Skeletal muscle satellite cell (primary cell): Measurements from ENCODE around the gene EPHA8.

Experiments
- H3K27me3 ChIP-seq: 2 replicates; pipeline ENCODE4 v1.7.0; 2013; ENCODE audit warnings: low read length; ENCODE audit not compliant: control insufficient read depth, insufficient read depth
- H3K36me3 ChIP-seq: 2 replicates; pipeline ENCODE4 v1.7.0; 2013; ENCODE audit warnings: mild to moderate bottlenecking, control low read depth, low read length; ENCODE audit not compliant: insufficient read depth
- H3K4me1 ChIP-seq: 2 replicates; pipeline ENCODE4 v1.7.0; 2013; ENCODE audit warnings: low read length; ENCODE audit not compliant: control insufficient read depth, insufficient read depth
- H3K4me2 ChIP-seq: 2 replicates; pipeline ENCODE4 v1.7.0; 2013; ENCODE audit warnings: mild to moderate bottlenecking, low read length
- H3K4me3 ChIP-seq: 2 replicates; pipeline ENCODE4 v1.7.0; 2013; ENCODE audit warnings: low read length
- H3K9ac ChIP-seq: 2 replicates; pipeline ENCODE4 v1.7.0; 2013; ENCODE audit warnings: mild to moderate bottlenecking, low read depth, low read length, moderate library complexity
- H3K9me3 ChIP-seq: replicated peaks from 2 replicates; pipeline ENCODE4 v1.7.0; 2013; ENCODE audit warnings: mild to moderate bottlenecking, control low read depth, low read length

Gene EPHA8

DNA sequence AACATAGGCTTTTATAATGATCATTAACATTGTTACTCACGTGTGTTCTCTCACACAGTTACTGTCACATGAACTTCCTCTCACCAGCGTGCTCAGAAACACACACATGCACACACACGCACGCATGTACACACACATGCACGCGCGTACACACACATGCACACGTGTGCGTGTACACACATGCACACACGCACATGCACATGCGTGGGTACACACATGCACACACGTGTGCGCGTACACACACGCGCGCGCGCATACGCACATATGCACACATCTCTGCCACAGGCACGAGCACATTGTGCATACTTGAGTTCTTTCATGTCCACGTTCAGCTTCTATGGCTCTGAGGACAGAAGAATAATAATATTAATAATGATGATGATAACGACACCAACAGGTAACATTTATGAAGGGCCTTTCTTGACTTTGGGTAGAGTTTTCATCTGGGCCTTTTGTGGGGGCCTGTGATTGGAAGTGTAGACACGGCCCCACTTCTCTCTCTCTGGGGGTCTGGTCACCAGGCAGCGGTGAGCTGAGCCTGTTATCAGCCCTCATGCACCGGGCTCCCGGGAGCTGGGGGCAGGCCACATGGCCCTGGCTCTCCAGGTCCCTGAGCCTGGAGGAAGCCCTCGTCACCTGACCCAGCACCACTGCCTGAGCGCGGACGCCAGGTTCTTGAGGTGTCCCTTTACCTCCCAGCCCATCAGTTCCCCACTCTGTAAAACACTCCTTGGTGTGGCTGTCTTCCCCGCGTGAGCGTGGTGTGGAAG, 7.0 kb downstream of the EPHA8 start:
- no peaks in the 10 kb centered on the region for H3K9me3 ChIP-seq
- peaks cover 72% of the 10 kb centered on the region for H3K27me3 ChIP-seq
- no peak overlapping the region for H3K9ac ChIP-seq
- H3K4me1 ChIP-seq: no peaks in the 10 kb centered on the region
- no peaks in the 10 kb centered on the region for H3K36me3 ChIP-seq
- H3K4me3 ChIP-seq: no peak overlapping the region
- no peak overlapping the region for H3K4me2 ChIP-seq

DNA sequence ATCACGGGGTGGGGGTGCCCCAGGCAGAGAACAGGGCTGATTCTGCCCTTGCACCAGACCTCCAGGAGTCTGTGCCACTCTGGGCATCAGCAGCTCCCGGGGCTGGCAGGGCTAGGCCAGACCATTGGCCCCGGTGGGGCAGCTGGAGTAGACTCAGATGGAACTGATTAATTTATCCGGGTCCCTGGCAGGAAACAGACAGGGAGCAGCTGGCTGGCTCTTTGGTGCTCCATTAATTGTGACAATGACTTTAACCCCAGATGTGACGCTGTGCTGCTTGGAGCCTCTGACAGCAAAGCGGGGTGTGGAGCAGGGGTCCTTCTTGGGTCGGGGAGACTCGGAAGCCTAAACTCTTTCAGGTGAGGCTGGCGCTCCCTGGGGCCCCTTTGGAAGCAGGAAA, 9.5 kb downstream of the EPHA8 start:
- Histone ChIP-seq H3K4me1 (no peaks in the 10 kb centered on the region), H3K4me3 (no peak overlapping the region), H3K36me3 (no peaks in the 10 kb centered on the region), H3K4me2 (no peak overlapping the region), H3K9me3 (no peaks in the 10 kb centered on the region), H3K27me3 (peaks cover 70% of the 10 kb centered on the region), H3K9ac (no peak overlapping the region)

- H3K9me3 ChIP-seq: no peaks in the 10 kb centered on the region
- peaks cover 66% of the 10 kb centered on the region for H3K27me3 ChIP-seq
- no peak overlapping the region for H3K4me2 ChIP-seq
- no peaks in the 10 kb centered on the region for H3K4me1 ChIP-seq
- no peaks in the 10 kb centered on the region for H3K36me3 ChIP-seq
- no peak overlapping the region for H3K4me3 ChIP-seq
- H3K9ac ChIP-seq: no peak overlapping the region
Observed at GRCh38 chr1:22573237-22573636, 9.9 kb downstream of the EPHA8 start.

- no peak overlapping the region for H3K4me2 ChIP-seq
- no peak overlapping the region for H3K4me3 ChIP-seq
- no peaks in the 10 kb centered on the region for H3K36me3 ChIP-seq
- H3K9ac ChIP-seq: no peak overlapping the region
- no peaks in the 10 kb centered on the region for H3K4me1 ChIP-seq
- H3K27me3 ChIP-seq: peaks cover 50% of the 10 kb centered on the region
- H3K9me3 ChIP-seq: no peaks in the 10 kb centered on the region
Observed at GRCh38 chr1:22575532-22576149, 12.4 kb downstream of the EPHA8 start.

- H3K9ac ChIP-seq: no peak overlapping the region
- no peak overlapping the region for H3K4me3 ChIP-seq
- peaks cover 50% of the 10 kb centered on the region for H3K27me3 ChIP-seq
- H3K4me2 ChIP-seq: no peak overlapping the region
- H3K36me3 ChIP-seq: no peaks in the 10 kb centered on the region
- H3K4me1 ChIP-seq: no peaks in the 10 kb centered on the region
- H3K9me3 ChIP-seq: no peaks in the 10 kb centered on the region
Observed at GRCh38 chr1:22576150-22576544, 12.9 kb downstream of the EPHA8 start.

DNA sequence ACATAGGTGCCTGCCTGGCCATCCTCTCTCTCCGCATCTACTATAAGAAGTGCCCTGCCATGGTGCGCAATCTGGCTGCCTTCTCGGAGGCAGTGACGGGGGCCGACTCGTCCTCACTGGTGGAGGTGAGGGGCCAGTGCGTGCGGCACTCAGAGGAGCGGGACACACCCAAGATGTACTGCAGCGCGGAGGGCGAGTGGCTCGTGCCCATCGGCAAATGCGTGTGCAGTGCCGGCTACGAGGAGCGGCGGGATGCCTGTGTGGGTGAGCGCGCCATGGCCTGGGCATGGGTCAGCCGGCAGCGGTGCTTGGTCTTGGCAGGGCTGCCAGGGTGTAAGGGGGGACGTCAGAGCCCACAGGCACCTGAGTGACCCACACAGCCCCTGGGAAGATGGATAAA, 13.3 kb downstream of the EPHA8 start:
- Histone ChIP-seq H3K9ac (no peak overlapping the region), H3K4me2 (no peak overlapping the region), H3K4me3 (no peak overlapping the region), H3K27me3 (peaks cover 49% of the 10 kb centered on the region), H3K36me3 (no peaks in the 10 kb centered on the region), H3K9me3 (no peaks in the 10 kb centered on the region), H3K4me1 (no peaks in the 10 kb centered on the region)

DNA sequence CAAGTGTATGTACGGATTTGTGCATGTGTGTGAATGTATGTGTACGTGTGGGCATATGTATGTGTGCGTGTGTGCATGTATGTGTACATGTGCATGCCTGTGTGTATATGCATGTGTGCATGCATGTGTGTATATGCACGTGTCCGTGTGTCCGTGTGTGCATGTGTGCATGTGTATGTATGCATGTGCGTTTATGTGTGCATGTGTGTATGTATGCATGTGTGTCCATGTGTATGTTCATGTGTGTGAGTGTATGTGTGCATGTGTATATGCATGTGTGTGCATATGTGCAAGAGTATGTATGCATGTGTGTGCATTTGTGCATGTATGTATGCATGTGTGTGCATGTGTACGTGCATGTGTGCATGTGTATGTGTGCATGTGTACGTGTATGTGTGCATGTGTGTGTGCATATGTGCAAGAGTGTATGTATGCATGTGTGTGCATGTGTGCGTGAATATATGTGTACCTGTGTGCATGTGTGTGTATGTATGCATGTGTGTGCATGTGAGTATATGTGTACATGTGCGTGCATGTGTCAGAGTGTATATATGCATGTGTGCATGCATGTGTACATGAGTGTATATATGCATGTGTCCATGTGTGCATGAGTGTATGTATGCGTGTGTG, 15.6 kb downstream of the EPHA8 start:
- Histone ChIP-seq H3K27me3 (peaks cover 49% of the 10 kb centered on the region), H3K36me3 (no peaks in the 10 kb centered on the region), H3K4me2 (no peak overlapping the region), H3K9me3 (no peaks in the 10 kb centered on the region), H3K9ac (no peak overlapping the region), H3K4me1 (no peaks in the 10 kb centered on the region), H3K4me3 (no peak overlapping the region)

DNA sequence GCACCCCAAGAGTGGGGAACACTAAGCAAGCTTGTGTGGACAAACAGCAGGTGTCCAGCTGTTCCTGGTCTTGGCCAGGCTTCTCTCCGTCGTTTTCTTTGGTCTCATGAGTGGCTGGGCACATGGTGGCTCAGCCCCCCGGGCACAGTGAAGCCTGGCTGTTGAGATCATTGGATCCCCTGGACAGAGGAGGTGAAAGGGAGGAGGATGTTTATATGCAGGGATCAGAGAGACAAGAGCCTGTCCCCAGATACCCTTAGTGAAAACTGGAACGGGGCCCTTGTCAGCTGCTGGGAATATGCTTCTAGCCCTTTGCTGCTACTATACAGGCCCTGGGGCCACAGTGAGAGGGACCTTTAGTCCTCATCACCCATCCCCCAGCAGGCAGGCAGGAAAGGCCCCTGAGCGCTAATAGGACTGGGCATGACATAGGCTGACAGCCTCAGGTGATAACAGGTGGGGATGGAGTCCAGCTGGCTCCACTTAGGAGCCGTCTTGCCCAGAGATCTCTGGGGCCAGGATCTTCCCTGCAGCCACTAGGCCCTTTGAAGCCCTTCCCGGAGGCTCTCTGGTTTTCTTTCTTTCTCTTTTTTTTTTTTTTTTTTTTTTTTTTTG, 16.4 kb downstream of the EPHA8 start:
- H3K4me1 ChIP-seq: no peaks in the 10 kb centered on the region
- H3K36me3 ChIP-seq: no peaks in the 10 kb centered on the region
- H3K4me3 ChIP-seq: no peak overlapping the region
- H3K27me3 ChIP-seq: peaks cover 51% of the 10 kb centered on the region
- H3K9me3 ChIP-seq: no peaks in the 10 kb centered on the region
- no peak overlapping the region for H3K4me2 ChIP-seq
- H3K9ac ChIP-seq: no peak overlapping the region

DNA sequence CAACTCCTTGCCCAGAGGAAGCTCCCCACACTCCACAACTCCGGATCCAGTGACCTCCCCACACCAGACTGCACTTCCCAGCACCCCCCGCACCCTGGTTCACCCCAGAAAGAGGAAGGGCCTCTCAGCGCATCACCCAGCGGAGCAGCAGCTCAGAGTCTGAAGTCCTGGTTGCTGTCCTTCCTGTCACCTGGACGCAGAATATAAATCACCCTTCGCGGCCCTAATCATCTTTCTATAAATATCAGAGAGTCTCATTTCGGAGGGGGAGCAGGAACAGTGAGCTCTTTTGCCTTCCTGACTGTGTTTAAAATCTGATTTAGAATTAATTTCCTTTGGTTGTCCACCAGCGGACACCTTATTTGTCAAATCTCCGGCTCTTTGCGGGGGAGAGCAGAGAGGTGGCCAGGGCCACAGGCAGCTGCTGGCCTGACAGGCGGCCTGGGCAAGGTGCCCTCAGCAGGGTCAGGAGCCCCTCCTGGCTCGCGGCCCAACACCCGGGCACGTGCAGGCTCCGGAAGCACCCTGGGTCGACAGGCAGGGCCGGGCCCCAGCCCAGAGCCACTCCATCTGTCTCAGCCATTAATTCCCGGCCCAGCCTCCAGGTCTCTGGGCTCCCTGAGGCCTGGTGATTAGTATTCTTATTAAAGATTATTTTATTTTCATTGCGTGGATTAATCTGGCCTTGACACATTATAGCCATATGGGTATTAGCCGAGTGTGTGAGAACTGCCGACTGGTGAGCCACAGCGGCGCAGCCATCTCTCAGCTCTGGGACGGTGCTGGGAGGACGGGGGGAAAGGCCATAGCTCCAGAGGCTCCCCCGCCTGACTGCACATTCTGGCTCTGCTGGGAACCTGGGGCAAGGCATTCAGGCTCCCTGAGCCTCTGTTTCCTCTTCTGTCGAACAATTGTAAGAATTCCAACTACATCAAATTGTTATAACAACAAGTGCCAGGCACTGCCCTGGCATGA, 19.7 kb downstream of the EPHA8 start:
- Histone ChIP-seq H3K4me1 (no peaks in the 10 kb centered on the region), H3K36me3 (no peaks in the 10 kb centered on the region), H3K9ac (no peak overlapping the region), H3K4me2 (no peak overlapping the region), H3K9me3 (no peaks in the 10 kb centered on the region), H3K27me3 (peaks cover 55% of the 10 kb centered on the region), H3K4me3 (no peak overlapping the region)

- Histone ChIP-seq H3K4me1 (no peaks in the 10 kb centered on the region), H3K4me2 (no peak overlapping the region), H3K9me3 (no peaks in the 10 kb centered on the region), H3K4me3 (no peak overlapping the region), H3K27me3 (peaks cover 55% of the 10 kb centered on the region), H3K36me3 (no peaks in the 10 kb centered on the region), H3K9ac (no peak overlapping the region)
Observed at GRCh38 chr1:22584001-22584562, 20.8 kb downstream of the EPHA8 start.
